ENCODE measurements around the gene PTPRN2.

PTPRN2 gene

DNA sequence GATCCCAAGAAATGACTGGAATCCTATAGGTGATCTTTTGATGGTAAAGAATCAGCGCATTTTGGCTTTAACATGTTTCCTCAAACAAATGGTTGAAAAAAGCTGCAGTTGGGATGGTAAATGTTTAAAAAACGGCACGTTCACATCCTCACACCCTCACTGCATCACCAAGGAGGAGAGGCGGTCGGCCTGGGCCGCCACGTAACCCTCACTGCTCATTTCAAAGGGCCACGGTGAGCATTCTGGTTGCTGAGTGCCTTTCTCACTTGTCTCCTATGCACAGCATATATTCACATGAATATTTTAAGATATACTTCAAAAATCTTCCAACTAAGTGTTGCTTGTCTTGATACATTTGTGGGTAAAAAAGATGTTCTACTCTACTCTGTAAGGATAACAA lies 1017.7 kb downstream of the PTPRN2 start:
- TF ChIP-seq, protein P1, sequence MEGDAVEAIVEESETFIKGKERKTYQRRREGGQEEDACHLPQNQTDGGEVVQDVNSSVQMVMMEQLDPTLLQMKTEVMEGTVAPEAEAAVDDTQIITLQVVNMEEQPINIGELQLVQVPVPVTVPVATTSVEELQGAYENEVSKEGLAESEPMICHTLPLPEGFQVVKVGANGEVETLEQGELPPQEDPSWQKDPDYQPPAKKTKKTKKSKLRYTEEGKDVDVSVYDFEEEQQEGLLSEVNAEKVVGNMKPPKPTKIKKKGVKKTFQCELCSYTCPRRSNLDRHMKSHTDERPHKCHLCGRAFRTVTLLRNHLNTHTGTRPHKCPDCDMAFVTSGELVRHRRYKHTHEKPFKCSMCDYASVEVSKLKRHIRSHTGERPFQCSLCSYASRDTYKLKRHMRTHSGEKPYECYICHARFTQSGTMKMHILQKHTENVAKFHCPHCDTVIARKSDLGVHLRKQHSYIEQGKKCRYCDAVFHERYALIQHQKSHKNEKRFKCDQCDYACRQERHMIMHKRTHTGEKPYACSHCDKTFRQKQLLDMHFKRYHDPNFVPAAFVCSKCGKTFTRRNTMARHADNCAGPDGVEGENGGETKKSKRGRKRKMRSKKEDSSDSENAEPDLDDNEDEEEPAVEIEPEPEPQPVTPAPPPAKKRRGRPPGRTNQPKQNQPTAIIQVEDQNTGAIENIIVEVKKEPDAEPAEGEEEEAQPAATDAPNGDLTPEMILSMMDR (IDR thresholded peaks at IDR 0.05; ENCODE audit: control insufficient read depth, extremely low read depth, insufficient read depth): no peak
- no peak overlapping the region for H3K4me3 ChIP-seq (ENCODE audit: low read depth, low read length)
- no peak for DNase-seq (ENCODE audit: low read depth)

DNA sequence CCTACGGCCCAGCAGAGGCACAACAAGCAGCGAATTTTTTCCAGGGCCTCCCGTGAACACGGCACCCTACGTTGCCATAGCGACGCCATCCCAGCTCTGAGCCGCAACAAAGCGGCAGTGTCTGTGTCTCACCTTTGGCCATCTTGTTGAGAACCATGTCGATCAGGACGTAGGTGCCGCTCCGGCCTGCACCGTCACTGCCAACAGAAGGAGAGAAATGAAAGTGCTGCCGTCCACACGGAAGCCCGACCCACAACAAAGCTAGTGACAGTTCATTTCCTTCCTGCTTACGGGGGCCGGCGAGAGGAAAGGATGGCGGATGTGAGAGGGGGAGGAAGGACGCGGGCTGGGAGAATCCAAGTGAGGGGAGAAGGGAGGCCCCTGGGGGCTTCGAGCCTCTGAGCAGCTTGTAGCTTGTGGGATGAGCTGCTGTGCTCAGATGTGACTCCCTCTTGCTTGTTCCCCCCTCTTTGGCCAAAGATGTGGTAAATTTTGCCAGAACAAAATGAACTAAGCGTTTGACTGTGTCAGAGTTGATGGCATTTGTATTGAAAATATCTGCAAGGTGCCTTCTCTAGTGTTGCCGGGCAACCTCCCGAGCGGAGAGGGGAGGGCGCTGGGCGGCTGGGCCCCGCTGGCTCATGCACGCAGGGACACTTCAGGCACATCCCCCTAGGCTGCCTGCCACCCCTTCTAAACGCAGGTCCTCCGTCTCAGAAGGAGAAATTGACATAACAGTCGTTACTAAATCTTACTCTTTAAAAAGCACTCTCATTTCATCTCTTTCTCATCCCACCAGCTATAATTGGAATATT lies 1018.6 kb downstream of the PTPRN2 start:
- TF ChIP-seq, protein P1 (IDR thresholded peaks at IDR 0.05; ENCODE audit: control insufficient read depth, extremely low read depth, insufficient read depth): no peak
- no peak for DNase-seq (ENCODE audit: low read depth)
- no peak overlapping the region for H3K4me3 ChIP-seq (ENCODE audit: low read depth, low read length)

DNA sequence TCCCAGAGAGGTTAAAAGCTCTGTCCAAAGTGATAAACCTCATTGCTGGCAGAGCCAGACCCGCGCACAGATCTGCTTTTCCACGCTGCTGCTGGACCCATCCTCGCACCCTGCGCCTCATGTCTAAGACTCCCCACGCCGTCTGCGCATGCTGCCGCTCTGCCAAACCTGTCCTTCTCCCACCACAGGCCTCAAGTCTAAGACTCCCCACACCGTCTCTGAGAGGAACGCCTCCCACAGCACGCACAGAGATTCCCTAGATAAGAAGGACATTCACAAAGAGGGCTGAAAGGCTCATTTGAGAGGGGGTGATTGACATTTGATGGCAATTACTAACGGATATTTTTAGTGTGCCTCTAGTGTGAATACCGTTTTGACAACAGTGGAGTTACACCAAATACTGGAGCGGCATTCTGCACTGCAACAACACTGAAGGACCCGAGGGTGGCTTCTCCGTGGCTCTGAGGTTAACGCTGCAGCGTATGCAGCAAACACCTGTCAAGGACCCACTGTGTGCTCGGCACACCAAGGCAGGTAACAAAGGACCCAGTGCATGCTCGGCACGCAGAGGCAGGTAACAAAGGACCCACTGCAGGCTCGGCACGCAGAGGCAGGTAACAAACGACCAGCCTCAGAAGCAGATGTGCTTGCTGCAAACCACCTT lies 1019.4 kb downstream of the PTPRN2 start:
- TF ChIP-seq, protein P1 (IDR thresholded peaks at IDR 0.05; ENCODE audit: control insufficient read depth, extremely low read depth, insufficient read depth): no peak
- H3K4me3 ChIP-seq (ENCODE audit: low read depth, low read length): no peak overlapping the region

DNA sequence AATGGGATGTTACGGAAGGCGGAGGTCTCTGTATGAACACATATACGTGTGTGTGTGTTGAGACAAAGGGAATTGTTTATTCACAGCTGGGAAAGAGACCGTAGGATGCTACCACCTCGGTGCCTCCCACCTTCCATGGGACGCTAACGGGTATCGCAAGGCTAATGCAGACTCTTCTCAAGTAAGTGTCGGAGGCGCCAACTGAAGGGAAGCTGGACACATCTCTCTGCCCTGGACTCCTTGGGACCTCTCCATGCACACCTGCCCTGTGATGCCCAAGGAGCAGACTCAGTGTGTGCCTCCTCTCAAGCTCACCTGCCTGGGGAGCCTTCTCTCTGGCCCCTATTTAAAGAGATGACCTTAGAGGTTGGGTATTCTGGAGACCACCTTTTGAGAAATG lies 1020.0 kb downstream of the PTPRN2 start:
- no peak overlapping the region for H3K4me3 ChIP-seq (ENCODE audit: low read depth, low read length)
- TF ChIP-seq, protein P1 (IDR thresholded peaks at IDR 0.05; ENCODE audit: control insufficient read depth, extremely low read depth, insufficient read depth): no peak
- no peak for DNase-seq (ENCODE audit: low read depth)

More for the DNA sequence above, 1019.4 kb downstream of the PTPRN2 start:
- no peak for DNase-seq (ENCODE audit: low read depth)

DNA sequence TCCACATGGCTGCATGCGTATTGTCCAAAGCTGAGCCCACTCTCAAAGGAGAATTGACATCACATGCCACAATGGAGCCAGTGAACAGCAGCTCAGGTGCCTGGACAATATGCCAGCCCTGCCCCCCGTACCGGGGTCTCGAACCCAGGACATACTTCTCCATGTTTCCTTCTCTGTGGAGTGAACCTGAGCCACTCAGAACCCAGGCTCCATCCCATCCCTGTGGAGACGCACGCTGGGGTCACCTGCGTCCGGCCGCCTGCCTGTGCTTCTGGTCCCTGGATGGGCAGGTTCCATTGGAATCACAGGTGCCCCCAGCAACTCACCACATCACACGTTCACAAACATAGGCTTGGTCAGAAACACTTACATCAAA lies 1021.0 kb downstream of the PTPRN2 start:
- TF ChIP-seq, protein P1 (IDR thresholded peaks at IDR 0.05; ENCODE audit: control insufficient read depth, extremely low read depth, insufficient read depth): no peak
- no peak for DNase-seq (ENCODE audit: low read depth)
- no peak overlapping the region for H3K4me3 ChIP-seq (ENCODE audit: low read depth, low read length)

DNA sequence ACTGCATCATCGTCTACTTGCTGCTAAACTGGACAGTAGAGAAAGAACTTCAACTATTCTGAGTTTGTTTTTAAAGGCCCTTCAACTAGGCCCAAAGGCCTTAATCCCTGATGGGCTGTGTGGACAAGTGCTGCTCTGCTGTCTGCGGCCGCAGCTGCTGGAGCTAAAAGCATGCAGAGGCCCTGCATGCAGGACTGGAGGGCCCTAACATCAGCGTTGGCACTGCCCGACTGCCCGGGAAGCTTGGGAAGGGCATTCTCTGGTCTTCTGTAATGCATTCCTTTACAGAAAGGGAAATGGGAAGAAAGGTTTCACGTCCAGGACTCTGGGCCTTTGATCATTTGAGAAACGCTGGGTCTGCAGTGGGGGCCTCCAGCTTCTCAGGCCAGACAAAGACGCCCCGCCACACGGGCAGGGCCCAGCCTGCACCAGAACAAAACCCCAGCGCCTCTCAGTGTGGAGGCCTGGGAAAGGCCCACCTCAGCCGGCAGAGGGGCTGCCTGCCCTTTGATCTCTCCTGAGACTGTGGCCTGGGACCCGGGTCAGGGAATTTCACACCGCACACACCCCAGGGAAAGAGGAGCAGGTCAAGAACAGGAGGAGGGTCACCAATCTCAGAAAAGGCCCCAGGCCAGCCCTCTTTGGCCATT lies 1021.5 kb downstream of the PTPRN2 start:
- no peak for DNase-seq (ENCODE audit: low read depth)
- TF ChIP-seq, protein P1 (IDR thresholded peaks at IDR 0.05; ENCODE audit: control insufficient read depth, extremely low read depth, insufficient read depth): no peak
- no peak overlapping the region for H3K4me3 ChIP-seq (ENCODE audit: low read depth, low read length)

Measured in LNCaP clone FGC (cell line).